ENCODE measurements around the gene HP1BP3. TPM values are rescaled to one million over a fixed set of nuclear protein-coding genes. Genes with fewer than 3 reads are reported as not detected.

Gene HP1BP3
- total and polyA plus RNA-seq, 2 experiments from 2014 or later, result 89.1 to 112 TPM

- Histone ChIP-seq H3K36me3 (ENCODE audit: insufficient read depth) (peaks cover 78% of the 10 kb centered on the region), H3K4me3 (no peak overlapping the region), H3K9me2 (ENCODE audit: insufficient read depth) (no peaks in the 10 kb centered on the region), H3K27ac (ENCODE audit: low read depth) (no peak overlapping the region), H2AFZ (no peak overlapping the region), H3K4me2 (no peak overlapping the region), H3F3A (replicated peaks; ENCODE audit: low read depth) (no peaks in the 10 kb centered on the region; the same call in 1 of the 2 replicates), H3K79me2 (replicated peaks; ENCODE audit: insufficient read depth) (no peaks in the 10 kb centered on the region; the same call in 1 of the 2 replicates), H4K20me1 (replicated peaks; ENCODE audit: insufficient read depth) (peaks cover 8% of the 10 kb centered on the region; the same call in 1 of the 2 replicates), H3K27me3 (ENCODE audit: insufficient read depth) (no peaks in the 10 kb centered on the region), H3K4me1 (ENCODE audit: insufficient read depth) (no peaks in the 10 kb centered on the region)
- TF ChIP-seq NANOG (IDR thresholded peaks at IDR 0.05; ENCODE audit: borderline replicate concordance) (no peak), ZNF462 (CRISPR knock-in tag; IDR thresholded peaks at IDR 0.05) (no peak), POLR2AphosphoS5 (IDR thresholded peaks at IDR 0.05; ENCODE audit: low read depth) (no peak), REST (IDR thresholded peaks at IDR 0.05; ENCODE audit: unreplicated experiment) (no peak), ZNF331 (CRISPR knock-in tag; IDR thresholded peaks at IDR 0.05; ENCODE audit: low read depth) (no peak)
- no peaks in the 10 kb centered on the region for H3K27me3 Mint-ChIP-seq (ENCODE audit: insufficient read depth, low read depth, poor library complexity)
- no peak overlapping the region for H3K27ac Mint-ChIP-seq
- no peaks in the 10 kb centered on the region for H3K4me1 Mint-ChIP-seq
- no peaks in the 10 kb centered on the region for H3K9me3 Mint-ChIP-seq
- no peak for DNase-seq (ENCODE audit: low spot score)
- no peak for ATAC-seq
- peaks cover 81% of the 10 kb centered on the region for H3K36me3 Mint-ChIP-seq (ENCODE audit: low read depth)
- H3K4me3 Mint-ChIP-seq, result no peak overlapping the region
Measured at GRCh38 chr1:20771780-20772179, 15.3 kb downstream of the HP1BP3 start.
